H1 (cell line): Measurements from ENCODE around the gene DRG1. TPM values are rescaled to one million over a fixed set of nuclear protein-coding genes. Genes with fewer than 3 reads are reported as not detected.

Source experiments
- CTCF ChIA-PET: fragments of 300-600 bp; sonication (Branson Sonifier 250); formaldehyde crosslinking; loops from one replicate; lab custom pipeline; 2021; ENCODE audit not compliant: partially characterized antibody; lab: Charles Lee
- POLR2A ChIA-PET: fragments of 300-600 bp; sonication (Branson Sonifier 250); formaldehyde crosslinking; loops from one replicate; lab custom pipeline; 2021; ENCODE audit warnings: inconsistent platforms; ENCODE audit not compliant: partially characterized antibody; lab: Charles Lee
- DNase-seq, 2 experiments: peaks; one replicate each; pipeline versions ENCODE4 v3.0.0 to v3.0.0-alpha.2; 2010 to 2022; ENCODE audit warnings: low spot score in 2 of 2, low read depth in 1 of 2, mixed read lengths in 1 of 2
- FAIRE-seq: peaks from 2 replicates; lab custom pipeline; 2011; peaks lifted over from hg19 to GRCh38; lab: Jason Lieb, UNC
- H2AFZ ChIP-seq: 2 replicates; pipeline ENCODE4 v1.8.1; 2012; ENCODE audit warnings: low read length, inconsistent platforms
- H2AK5ac ChIP-seq: 2 replicates; pipeline ENCODE4 v1.6.1; 2013; ENCODE audit warnings: low read depth, low read length
- H2BK120ac ChIP-seq: replicated peaks from 2 replicates; pipeline ENCODE3; 2013; ENCODE audit warnings: low read depth, low read length, inconsistent platforms
- H2BK12ac ChIP-seq: 2 replicates; pipeline ENCODE4 v1.6.1; 2013; ENCODE audit warnings: low read depth, low read length
- H2BK15ac ChIP-seq: 2 replicates; pipeline ENCODE4 v1.6.1; 2013; ENCODE audit warnings: low read length
- H2BK20ac ChIP-seq: 2 replicates; pipeline ENCODE4 v1.6.1; 2013; ENCODE audit warnings: low read length
- H2BK5ac ChIP-seq: 2 replicates; pipeline ENCODE4 v1.6.1; 2013; ENCODE audit warnings: low read depth, low read length
- H3K14ac ChIP-seq: 2 replicates; pipeline ENCODE4 v1.6.1; 2013; ENCODE audit warnings: inconsistent platforms; ENCODE audit not compliant: insufficient read length
- H3K18ac ChIP-seq: 2 replicates; pipeline ENCODE4 v1.6.1; 2013; ENCODE audit warnings: low read length; ENCODE audit errors: extremely low read depth
- H3K23ac ChIP-seq: 2 replicates; pipeline ENCODE4 v1.6.1; 2013; ENCODE audit warnings: inconsistent platforms; ENCODE audit not compliant: insufficient read length
- H3K23me2 ChIP-seq: 2 replicates; pipeline ENCODE4 v1.6.1; 2013; ENCODE audit warnings: low read depth, low read length
- H3K27ac ChIP-seq: 2 replicates; pipeline ENCODE4 v1.6.1; 2011; ENCODE audit warnings: low read depth, low read length, inconsistent platforms
- H3K27me3 ChIP-seq, 4 experiments: replicated peaks in 1 of 4; 1 replicate in 1 of 4; 2 replicates in 3 of 4; pipeline versions ENCODE4 v1.6.1 to v1.8.1; 2011 to 2013; ENCODE audit warnings: low read length in 3 of 4, mild to moderate bottlenecking in 3 of 4, inconsistent platforms in 2 of 4, mixed read lengths in 2 of 4, moderate library complexity in 1 of 4; ENCODE audit not compliant: control insufficient read depth in 3 of 4, insufficient read depth in 3 of 4; ENCODE audit errors: extremely low read depth in 1 of 4
- H3K36me3 ChIP-seq, 4 experiments: 2 replicates each; pipeline versions ENCODE4 v1.6.1 to v1.8.1; 2011 to 2013; ENCODE audit warnings: mild to moderate bottlenecking in 4 of 4, low read length in 3 of 4, moderate library complexity in 2 of 4, control low read depth in 1 of 4, inconsistent platforms in 1 of 4; ENCODE audit not compliant: insufficient read depth in 4 of 4, control insufficient read depth in 2 of 4
- H3K4ac ChIP-seq: replicated peaks from 2 replicates; pipeline ENCODE3; 2013; ENCODE audit warnings: low read length, low read depth, mixed read lengths, inconsistent platforms; ENCODE audit not compliant: insufficient read length
- H3K4me1 ChIP-seq, 4 experiments: replicated peaks in 1 of 4; 1 replicate in 1 of 4; 2 replicates in 3 of 4; pipeline versions ENCODE4 v1.6.1 to v1.8.1; 2011 to 2013; ENCODE audit warnings: low read length in 3 of 4, inconsistent platforms in 2 of 4, mixed read lengths in 1 of 4; ENCODE audit not compliant: insufficient read depth in 4 of 4, control insufficient read depth in 3 of 4
- H3K4me2 ChIP-seq, 2 experiments: 2 replicates each; pipeline versions ENCODE4 v1.6.1 to v1.8.1; 2011 to 2013; ENCODE audit warnings: low read depth in 2 of 2, low read length in 2 of 2, control low read depth in 1 of 2, inconsistent platforms in 1 of 2, mild to moderate bottlenecking in 1 of 2; ENCODE audit not compliant: insufficient read depth in 1 of 2
- H3K4me3 ChIP-seq, 4 experiments: fragments of 200-600, 300-600 bp in 1 of 4; sonication (generic), shearing (Covaris generic), sonication (Bioruptor Twin) in 1 of 4; 2 replicates each; pipeline versions ENCODE4 v1.5.1 to v1.8.1; 2011 to 2016; ENCODE audit warnings: low read length in 4 of 4, low read depth in 3 of 4, control low read depth in 2 of 4, inconsistent platforms in 2 of 4, mild to moderate bottlenecking in 2 of 4, mixed read lengths in 1 of 4, moderate library complexity in 1 of 4; ENCODE audit not compliant: insufficient read depth in 2 of 4; ENCODE audit errors: extremely low read depth in 1 of 4
- H3K56ac ChIP-seq: replicated peaks from 2 replicates; pipeline ENCODE3; 2013; ENCODE audit warnings: low read depth, mild to moderate bottlenecking, mixed read lengths, low read length, inconsistent platforms; ENCODE audit not compliant: insufficient read length
- H3K79me1 ChIP-seq: 2 replicates; pipeline ENCODE4 v1.6.1; 2013; ENCODE audit warnings: low read depth, low read length, control low read depth
- H3K79me2 ChIP-seq, 2 experiments: 2 replicates each; pipeline versions ENCODE4 v1.6.1 to v1.8.1; 2012 to 2013; ENCODE audit warnings: low read length in 2 of 2, mild to moderate bottlenecking in 2 of 2, inconsistent platforms in 1 of 2; ENCODE audit not compliant: insufficient read depth in 2 of 2, control insufficient read depth in 1 of 2
- H3K9ac ChIP-seq, 4 experiments: replicated peaks in 1 of 4; 1 replicate in 1 of 4; 2 replicates in 3 of 4; pipeline versions ENCODE4 v1.6.1 to v1.8.1; 2011 to 2013; ENCODE audit warnings: low read depth in 3 of 4, low read length in 3 of 4, control low read depth in 2 of 4, mild to moderate bottlenecking in 2 of 4, moderate library complexity in 2 of 4, inconsistent platforms in 1 of 4; ENCODE audit errors: extremely low read depth in 1 of 4
- H3K9me3 ChIP-seq, 2 experiments: 2 replicates each; pipeline versions ENCODE4 v1.6.1 to v1.8.1; 2012 to 2013; ENCODE audit warnings: mild to moderate bottlenecking in 2 of 2, moderate library complexity in 2 of 2, control low read depth in 1 of 2, inconsistent platforms in 1 of 2, low read depth in 1 of 2, low read length in 1 of 2, mixed read lengths in 1 of 2; ENCODE audit not compliant: insufficient read depth in 2 of 2
- H4K20me1 ChIP-seq, 2 experiments: replicated peaks in 1 of 2; 2 replicates each; pipeline versions ENCODE3 to v1.8.1; 2011 to 2013; ENCODE audit warnings: inconsistent platforms in 2 of 2, low read length in 2 of 2, mild to moderate bottlenecking in 1 of 2; ENCODE audit not compliant: insufficient read depth in 2 of 2, control insufficient read depth in 1 of 2
- H4K5ac ChIP-seq: 2 replicates; pipeline ENCODE4 v1.6.1; 2013; ENCODE audit warnings: low read length, low read depth, mixed read lengths, inconsistent platforms; ENCODE audit not compliant: insufficient read length
- H4K8ac ChIP-seq: 2 replicates; pipeline ENCODE4 v1.8.0; 2013; ENCODE audit warnings: mild to moderate bottlenecking, moderate library complexity, low read length, inconsistent platforms; ENCODE audit not compliant: insufficient read depth; ENCODE audit errors: extremely low read depth
- H4K91ac ChIP-seq: replicated peaks from 2 replicates; pipeline ENCODE3; 2013; ENCODE audit warnings: low read length, mixed read lengths, inconsistent platforms; ENCODE audit not compliant: insufficient read length
- CHD1 ChIP-seq: IDR thresholded peaks from 2 replicates; pipeline ENCODE4 v1.6.1; 2012; ENCODE audit warnings: low read depth, low read length, improper control_type of control experiment
- GABPA ChIP-seq: IDR thresholded peaks from 2 replicates; pipeline ENCODE4 v1.6.1; 2011; ENCODE audit warnings: mild to moderate bottlenecking, low read length, moderate library complexity, borderline replicate concordance; ENCODE audit not compliant: insufficient read depth
- HDAC2 ChIP-seq, 2 experiments: fragments of 300-600 bp in 1 of 2; sonication (generic) in 1 of 2; IDR thresholded peaks; 2 replicates each; pipeline ENCODE4 v1.6.1; 2011 to 2012; ENCODE audit warnings: low read depth in 2 of 2, low read length in 2 of 2, mild to moderate bottlenecking in 2 of 2, moderate library complexity in 2 of 2, borderline replicate concordance in 1 of 2, inconsistent platforms in 1 of 2
- RNF2 ChIP-seq: fragments of 200-900, 300-1000 bp; sonication (generic); IDR thresholded peaks from 2 replicates; pipeline ENCODE4 v1.7.1; 2016; ENCODE audit warnings: borderline replicate concordance, low read depth, mild to moderate bottlenecking, antibody characterized with exemption, low read length; ENCODE audit not compliant: poor library complexity, severe bottlenecking; ENCODE audit errors: missing control alignments
- SP4 ChIP-seq: IDR thresholded peaks from 2 replicates; pipeline ENCODE4 v1.6.1; 2012; ENCODE audit warnings: low read length, inconsistent platforms
- TAF7 ChIP-seq: optimal IDR thresholded peaks from 2 replicates; pipeline ENCODE3; 2011; ENCODE audit warnings: low read depth, mild to moderate bottlenecking, inconsistent platforms, low read length, moderate library complexity, borderline replicate concordance
- WGBS, 2 experiments: shearing (Covaris generic) in 1 of 2; methylation state at CpG; one replicate each; pipeline versions ENCODE4 v1.1.6 to v1.1.7; 2013 to 2015; ENCODE audit warnings: low lambda C conversion rate in 2 of 2, mixed read lengths in 2 of 2, inconsistent platforms in 1 of 2, low coverage in 1 of 2, missing lambda C conversion rate in 1 of 2; ENCODE audit not compliant: insufficient replicate concordance in 2 of 2, insufficient coverage in 1 of 2, insufficient read length in 1 of 2; ENCODE audit errors: extremely low coverage in 1 of 2, missing lambda C conversion rate in 1 of 2; 5-methylcytosine and 5-hydroxymethylcytosine counted together
- polyA plus RNA-seq, 7 experiments: library from polyadenylated mRNA; depleted of rRNA in 3 of 7; stranded (reverse) in 5 of 7; unstranded in 2 of 7; fragments of >200 nt in 5 of 7; fragments of 200-250 nt in 2 of 7; gene quantifications; 1 replicate in 5 of 7; 2 replicates in 1 of 7; 4 replicates in 1 of 7; pipeline versions ENCODE4 v1.2.1 to v1.2.3, GENCODE V29; 2011 to 2013; ENCODE audit warnings: missing spikeins in 2 of 7, mixed read lengths in 2 of 7
- total RNA-seq: library from RNA; stranded (reverse); fragmentation: NEBNext Ultra II Directional; extraction: Animal tissue kit (Norgen Biotek cat#: 25700); gene quantifications from 2 replicates; pipeline ENCODE4 v1.2.1, GENCODE V29; 2021

Gene DRG1
- total and polyA plus RNA-seq, 2 of the 8 experiments (the other 6 are each of a cell fraction or from before 2014, with no cell fraction given): 45.3 to 81.9 TPM

DNA sequence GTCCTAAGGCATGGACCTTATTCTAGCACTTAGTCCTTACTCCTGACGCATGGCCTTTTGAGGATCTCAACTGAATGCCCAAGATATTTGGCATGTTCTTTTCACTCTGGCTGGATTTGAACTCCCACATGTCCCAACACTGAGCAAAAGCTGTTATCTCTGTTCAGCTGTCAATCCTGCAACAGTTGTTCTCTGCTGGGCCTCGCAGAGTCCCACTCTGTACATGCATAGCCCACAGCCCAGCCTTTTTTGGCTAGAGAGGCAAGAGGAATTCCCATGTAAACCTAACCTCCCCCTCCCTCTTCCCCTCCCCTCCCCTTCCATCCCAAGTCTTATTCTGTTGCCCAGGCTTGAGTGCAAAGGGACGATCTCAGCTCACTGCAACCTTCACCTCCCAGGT, 21.8 kb upstream of the DRG1 start:
- Histone ChIP-seq H3K14ac (no peak overlapping the region), H2BK5ac (no peak overlapping the region), H2BK20ac (no peak overlapping the region), H4K5ac (no peak overlapping the region), H4K91ac (no peak overlapping the region), H4K8ac (no peak overlapping the region), H3K56ac (no peak overlapping the region), H3K23ac (no peak overlapping the region), H3K18ac (no peak overlapping the region), H3K4me2 (no peak overlapping the region), H3K4me1 (no peaks in the 10 kb centered on the region), H2BK120ac (peak overlapping the region; percentile 15), H2AK5ac (no peak overlapping the region), H3K4ac (no peak overlapping the region), H3K9me3 (no peaks in the 10 kb centered on the region), H3K23me2 (no peaks in the 10 kb centered on the region), H4K20me1 (no peaks in the 10 kb centered on the region), H3K4me3 (no peak overlapping the region), H2AFZ (no peak overlapping the region), H3K79me2 (no peaks in the 10 kb centered on the region), H2BK15ac (no peak overlapping the region), H3K27me3 (no peaks in the 10 kb centered on the region), H3K36me3 (no peaks in the 10 kb centered on the region), H3K79me1 (no peaks in the 10 kb centered on the region), H2BK12ac (no peak overlapping the region), H3K27ac (no peak overlapping the region), H3K9ac (no peak overlapping the region)
- no peak for TF ChIP-seq HDAC2 (IDR thresholded peaks at IDR 0.05; ENCODE audit: borderline replicate concordance in 1 of 2, low read depth in 2 of 2, low read length in 2 of 2)
- TF ChIP-seq GABPA: no peak
- no peak for TF ChIP-seq TAF7
- no peak for TF ChIP-seq SP4
- no peak for TF ChIP-seq RNF2
- no peak for TF ChIP-seq CHD1
- 88% methylated on average over 3 of the region's 3 CpGs; no CpG with 5 or more reads in 1 of the 2 experiments for WGBS, 2 experiments
- ChIA-PET CTCF (interaction anchor here (0.6 kb wide), 1 partner anchor 82 kb away, joined by 3 read pairs; no protein-coding TSS in a partner anchor), POLR2A (interaction anchor here (1.5 kb wide), 2 partner anchors 9 to 30 kb away, joined by 4 to 5 read pairs; no protein-coding TSS in a partner anchor)
- FAIRE-seq (no peak), DNase-seq (no peak)
